H9 (cell line): ENCODE measurements around the gene C1orf226. TPM values are rescaled to one million over a fixed set of nuclear protein-coding genes. Genes with fewer than 3 reads are reported as not detected.

ENCODE experiments used
- DNase-seq: peaks from one replicate; pipeline ENCODE4 v3.0.0-alpha.2; 2017
- H2AFZ ChIP-seq: one replicate; pipeline ENCODE4 v1.6.1; 2013; ENCODE audit warnings: mild to moderate bottlenecking, low read length, control low read depth, moderate library complexity
- H2AK5ac ChIP-seq: 2 replicates; pipeline ENCODE4 v1.6.1; 2013; ENCODE audit warnings: low read length, control low read depth, mixed read lengths; ENCODE audit not compliant: insufficient read length
- H2BK120ac ChIP-seq: one replicate; pipeline ENCODE4 v1.6.1; 2013; ENCODE audit warnings: low read depth, mild to moderate bottlenecking, low read length, control low read depth, inconsistent platforms; ENCODE audit not compliant: poor library complexity, severe bottlenecking
- H2BK12ac ChIP-seq: 2 replicates; pipeline ENCODE4 v1.6.1; 2013; ENCODE audit warnings: low read length, control low read depth, mixed read lengths, low read depth; ENCODE audit not compliant: insufficient read length
- H2BK15ac ChIP-seq: 2 replicates; pipeline ENCODE4 v1.6.1; 2013; ENCODE audit warnings: low read depth, low read length, control low read depth
- H2BK20ac ChIP-seq: one replicate; pipeline ENCODE4 v1.6.1; 2013; ENCODE audit warnings: low read depth, mild to moderate bottlenecking, low read length, control low read depth, inconsistent platforms; ENCODE audit not compliant: poor library complexity, severe bottlenecking
- H2BK5ac ChIP-seq: 2 replicates; pipeline ENCODE4 v1.6.1; 2013; ENCODE audit warnings: low read length, control low read depth, mixed read lengths; ENCODE audit not compliant: insufficient read length
- H3K14ac ChIP-seq: 2 replicates; pipeline ENCODE4 v1.6.1; 2013; ENCODE audit warnings: low read length, control low read depth; ENCODE audit not compliant: insufficient read depth
- H3K18ac ChIP-seq: 2 replicates; pipeline ENCODE4 v1.6.1; 2013; ENCODE audit warnings: low read depth, mild to moderate bottlenecking, mixed read lengths, low read length, control low read depth; ENCODE audit not compliant: insufficient read length
- H3K23ac ChIP-seq: 2 replicates; pipeline ENCODE4 v1.6.1; 2013; ENCODE audit warnings: low read length, control low read depth, mixed read lengths, low read depth; ENCODE audit not compliant: insufficient read length
- H3K23me2 ChIP-seq: 2 replicates; pipeline ENCODE4 v1.6.1; 2013; ENCODE audit warnings: low read depth, mild to moderate bottlenecking, mixed read lengths, low read length, control low read depth; ENCODE audit not compliant: insufficient read length, poor library complexity, severe bottlenecking
- H3K27ac ChIP-seq: 2 replicates; pipeline ENCODE4 v1.5.1; 2013; ENCODE audit warnings: low read length, control low read depth, mixed read lengths, low read depth; ENCODE audit not compliant: insufficient read length
- H3K27me3 ChIP-seq: 2 replicates; pipeline ENCODE4 v1.6.1; 2013; ENCODE audit warnings: low read length, control low read depth, inconsistent platforms; ENCODE audit not compliant: insufficient read depth
- H3K4ac ChIP-seq: 2 replicates; pipeline ENCODE4 v1.6.1; 2013; ENCODE audit warnings: low read depth, mild to moderate bottlenecking, control low read depth, inconsistent platforms, low read length, moderate library complexity
- H3K4me1 ChIP-seq: 2 replicates; pipeline ENCODE4 v1.6.1; 2013; ENCODE audit warnings: low read length, control low read depth, inconsistent platforms; ENCODE audit not compliant: insufficient read depth
- H3K4me2 ChIP-seq: 2 replicates; pipeline ENCODE4 v1.6.1; 2013; ENCODE audit warnings: low read length, control low read depth, mixed read lengths; ENCODE audit not compliant: insufficient read length, insufficient read depth
- H3K56ac ChIP-seq: 2 replicates; pipeline ENCODE4 v1.6.1; 2013; ENCODE audit warnings: low read depth, mild to moderate bottlenecking, mixed read lengths, low read length, control low read depth; ENCODE audit not compliant: insufficient read length
- H3K79me1 ChIP-seq: 2 replicates; pipeline ENCODE4 v1.6.1; 2013; ENCODE audit warnings: low read depth, mild to moderate bottlenecking, moderate library complexity, low read length, control low read depth, inconsistent platforms; ENCODE audit not compliant: insufficient read depth, poor library complexity, severe bottlenecking
- H3K79me2 ChIP-seq: 2 replicates; pipeline ENCODE4 v1.6.1; 2013; ENCODE audit warnings: low read length, control low read depth, inconsistent platforms; ENCODE audit not compliant: insufficient read depth
- H3K9ac ChIP-seq: 2 replicates; pipeline ENCODE4 v1.6.1; 2013; ENCODE audit warnings: low read length, control low read depth, mixed read lengths; ENCODE audit not compliant: insufficient read length; ENCODE audit errors: extremely low read depth
- H3K9me3 ChIP-seq: one replicate; pipeline ENCODE4 v1.6.1; 2013; ENCODE audit warnings: low read depth, low read length, inconsistent platforms; ENCODE audit not compliant: control insufficient read depth
- H3T11ph ChIP-seq: one replicate; pipeline ENCODE4 v1.6.1; 2013; ENCODE audit warnings: mild to moderate bottlenecking, low read length, control low read depth, inconsistent platforms
- H4K20me1 ChIP-seq: one replicate; pipeline ENCODE4 v1.6.1; 2013; ENCODE audit not compliant: control insufficient read depth, insufficient read length, insufficient read depth
- H4K5ac ChIP-seq: 2 replicates; pipeline ENCODE4 v1.6.1; 2013; ENCODE audit warnings: low read depth, mild to moderate bottlenecking, mixed read lengths, low read length, control low read depth; ENCODE audit not compliant: insufficient read length
- H4K8ac ChIP-seq: replicated peaks from 2 replicates; pipeline ENCODE4 v1.6.1; 2013; ENCODE audit warnings: low read length, control low read depth, mixed read lengths, low read depth; ENCODE audit not compliant: insufficient read length
- H4K91ac ChIP-seq: 2 replicates; pipeline ENCODE4 v1.6.1; 2013; ENCODE audit warnings: low read depth, mild to moderate bottlenecking, moderate library complexity, mixed read lengths, low read length, control low read depth; ENCODE audit not compliant: insufficient read length
- H3K27ac Mint-ChIP-seq, 3 experiments: 2 replicates in 2 of 3; 3 replicates in 1 of 3; pipeline ENCODE4 v1.8.0; 2020 to 2021; ENCODE audit warnings: mixed read lengths in 3 of 3, mild to moderate bottlenecking in 1 of 3, moderate library complexity in 1 of 3
- H3K27me3 Mint-ChIP-seq: 2 replicates; pipeline ENCODE4 v1.8.0; 2021; ENCODE audit warnings: low read depth, mild to moderate bottlenecking, moderate library complexity, mixed read lengths
- H3K36me3 Mint-ChIP-seq, 3 experiments: 2 replicates in 2 of 3; 3 replicates in 1 of 3; pipeline ENCODE4 v1.8.0; 2020 to 2021; ENCODE audit warnings: low read depth in 3 of 3, mixed read lengths in 3 of 3; ENCODE audit not compliant: insufficient read depth in 1 of 3
- H3K4me1 Mint-ChIP-seq, 2 experiments: 2 replicates each; pipeline ENCODE4 v1.8.0; 2020; ENCODE audit warnings: mixed read lengths in 2 of 2
- H3K4me3 Mint-ChIP-seq, 2 experiments: 2 replicates in 1 of 2; 3 replicates in 1 of 2; pipeline ENCODE4 v1.8.0; 2020 to 2021; ENCODE audit warnings: mild to moderate bottlenecking in 2 of 2, mixed read lengths in 2 of 2, moderate library complexity in 1 of 2
- H3K9me3 Mint-ChIP-seq, 2 experiments: 2 replicates in 1 of 2; 3 replicates in 1 of 2; pipeline ENCODE4 v1.8.0; 2020; ENCODE audit warnings: mild to moderate bottlenecking in 2 of 2, mixed read lengths in 2 of 2, moderate library complexity in 1 of 2
- CTCF ChIP-seq: fragments of 200-600 bp; sonication (generic); conservative IDR thresholded peaks from 3 replicates; pipeline ENCODE4 v1.8.0; 2021; ENCODE audit warnings: antibody characterized with exemption, mild to moderate bottlenecking
- WGBS: extraction: QIAGEN DNeasy Blood & Tissue Kit; methylation state at CpG from one replicate; pipeline ENCODE4 v1.1.7; 2013; ENCODE audit warnings: missing lambda C conversion rate, low lambda C conversion rate, mixed read lengths; ENCODE audit not compliant: insufficient read length; ENCODE audit errors: extremely low coverage; 5-methylcytosine and 5-hydroxymethylcytosine counted together
- total RNA-seq: library from RNA; stranded (reverse); gene quantifications from 2 replicates; pipeline ENCODE4 v1.2.1, GENCODE V29; 2021

The C1orf226 gene
- total RNA-seq, 1 experiment from 2014 or later, result 11.5 TPM

GRCh38 chr1:162388615-162389014 lies 7.1 kb downstream of the C1orf226 start:
- no peaks in the 10 kb centered on the region for H3K23me2 ChIP-seq
- H3K4me2 ChIP-seq, result no peak overlapping the region
- H3K27me3 Mint-ChIP-seq, result no peaks in the 10 kb centered on the region; the same call in none of the 2 replicates
- no peak overlapping the region for H3K18ac ChIP-seq
- no peaks in the 10 kb centered on the region for H3K79me2 ChIP-seq
- DNase-seq, result no peak
- no peak overlapping the region for H3T11ph ChIP-seq
- no peak overlapping the region for H2AFZ ChIP-seq
- H3K14ac ChIP-seq, result no peak overlapping the region
- H3K4me1 ChIP-seq, result no peaks in the 10 kb centered on the region
- H2BK5ac ChIP-seq, result no peak overlapping the region
- H3K36me3 Mint-ChIP-seq, result peaks cover 4 to 13% (median 9%) of the 10 kb centered on the region in 3 experiments; a peak in 6 of 7 replicates
- H4K5ac ChIP-seq, result no peak overlapping the region
- H3K27ac Mint-ChIP-seq, result no peak overlapping the region; a peak in 1 of 7 replicates
- H3K4me3 Mint-ChIP-seq, result no peak overlapping the region
- no peak overlapping the region for H3K27ac ChIP-seq
- H2BK120ac ChIP-seq, result no peak overlapping the region
- no peak overlapping the region for H4K8ac ChIP-seq
- H4K91ac ChIP-seq, result no peak overlapping the region
- no peak overlapping the region for H3K56ac ChIP-seq
- WGBS, result no CpG with 5 or more reads among the region's 5 CpGs
- no peak overlapping the region for H3K4ac ChIP-seq
- no peak overlapping the region for H2AK5ac ChIP-seq
- peaks cover 32 to 40% of the 10 kb centered on the region in 2 experiments for H3K4me1 Mint-ChIP-seq
- no peak overlapping the region for H2BK15ac ChIP-seq
- H2BK20ac ChIP-seq, result no peak overlapping the region
- no peaks in the 10 kb centered on the region for H3K79me1 ChIP-seq
- H3K23ac ChIP-seq, result no peak overlapping the region
- no peak for TF ChIP-seq CTCF
- H4K20me1 ChIP-seq, result no peaks in the 10 kb centered on the region
- H3K9ac ChIP-seq, result no peak overlapping the region
- H3K27me3 ChIP-seq, result no peaks in the 10 kb centered on the region
- no peaks in the 10 kb centered on the region for H3K9me3 Mint-ChIP-seq
- H3K9me3 ChIP-seq, result no peaks in the 10 kb centered on the region
- no peak overlapping the region for H2BK12ac ChIP-seq
